Hippocampal formation (tissue), 2 donors: ENCODE data around the gene HOXB4.

Experiments
- DNase-seq, 2 donors: peaks; one replicate each; lab custom pipeline; 2025; lab: John Stamatoyannopoulos, UW

HOXB4 gene

GRCh38 chr17:48559122-48559839 lies 18.9 kb downstream of the HOXB4 start:
- no peak for DNase-seq

DNA sequence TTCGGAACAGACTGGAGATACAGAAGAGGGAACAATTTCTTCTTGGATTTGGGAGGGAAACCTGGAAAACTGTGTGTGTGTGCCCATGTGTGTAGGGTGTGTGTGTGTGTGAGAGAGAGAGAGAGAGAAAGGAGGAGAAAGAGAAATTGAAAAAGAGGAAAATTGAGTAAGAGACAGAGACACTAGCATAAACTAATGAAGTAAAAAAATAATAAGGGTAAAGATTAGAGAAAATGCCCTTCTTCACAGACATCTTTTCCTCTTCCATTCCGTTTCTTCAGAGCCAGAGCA lies 19.4 kb downstream of the HOXB4 start:
- DNase-seq = no peak

DNA sequence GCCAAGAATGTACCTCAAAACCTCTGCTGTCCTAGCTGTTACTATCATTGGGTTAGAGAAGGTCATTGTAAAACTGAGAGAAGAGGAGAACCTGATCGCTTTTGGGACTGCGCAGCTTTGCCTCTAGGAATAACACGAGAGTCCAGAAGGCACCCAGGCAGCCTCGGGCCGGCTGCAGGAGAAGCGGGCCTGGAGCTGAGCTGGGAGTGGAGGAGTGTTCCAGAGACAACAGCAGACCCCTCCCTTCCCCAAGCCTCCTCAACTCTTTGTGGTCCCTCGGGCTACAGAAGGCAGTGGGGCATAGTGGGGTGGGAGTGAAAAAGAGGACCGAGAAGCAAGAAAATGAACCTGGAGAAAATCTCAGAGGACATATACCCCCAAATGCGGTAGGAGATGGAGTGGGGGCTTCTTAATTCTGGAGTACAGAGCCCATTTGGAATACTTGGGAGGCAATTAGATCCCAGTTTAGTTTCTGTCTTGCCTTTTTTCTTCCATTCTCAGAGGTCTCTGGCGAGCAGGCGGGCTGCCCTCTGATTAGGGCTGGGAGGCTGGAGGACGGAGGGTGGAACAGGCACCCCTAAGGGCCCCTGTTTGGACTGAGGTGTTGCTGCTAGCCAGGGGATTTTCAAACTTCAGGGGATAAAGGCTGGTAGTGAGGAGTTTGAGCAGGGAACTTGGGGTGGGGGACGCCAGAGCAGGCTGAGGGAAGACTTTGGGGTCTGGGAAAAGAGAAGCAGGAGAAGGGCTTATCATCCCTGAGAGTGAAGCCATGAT lies 19.9 kb downstream of the HOXB4 start:
- no peak for DNase-seq

DNA sequence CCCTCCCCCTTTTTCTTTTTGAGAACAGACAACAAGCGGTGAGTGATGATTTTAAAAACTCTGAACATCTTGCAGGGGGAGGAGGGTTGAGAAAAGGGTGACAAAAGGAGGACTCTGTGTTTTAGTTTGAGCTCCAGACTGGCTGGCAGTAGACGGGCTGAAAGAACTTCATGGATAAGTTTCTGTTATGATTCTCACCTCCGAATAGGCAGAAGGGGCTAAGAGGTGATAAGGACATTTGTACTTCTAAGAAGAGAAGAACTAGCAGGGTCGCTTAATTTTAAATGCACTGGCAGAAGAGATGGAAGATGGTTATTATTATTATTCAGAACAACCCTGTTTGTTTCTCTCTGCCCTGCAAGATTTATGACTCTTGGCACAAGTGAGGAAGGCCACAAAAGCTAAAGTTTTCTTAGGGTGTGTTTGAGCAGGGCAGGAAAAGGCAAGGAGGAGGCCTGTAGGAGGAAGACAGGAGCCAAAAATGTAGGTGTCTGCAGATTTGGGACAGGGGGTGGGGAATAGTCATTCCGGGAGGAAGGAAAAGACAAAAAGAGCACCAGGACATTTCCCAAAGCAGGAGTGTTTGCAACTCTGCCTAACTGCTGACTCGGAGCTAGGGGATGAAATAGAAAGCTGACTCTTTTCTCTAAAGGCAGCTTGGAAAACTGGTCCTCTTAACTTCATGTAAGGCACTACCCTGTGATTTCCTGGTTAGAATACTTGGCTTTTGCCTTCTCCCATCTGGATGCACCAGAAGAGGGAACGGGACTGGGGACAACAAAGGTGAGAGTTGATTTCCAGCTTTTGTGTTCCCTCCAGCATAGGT lies 21.4 kb downstream of the HOXB4 start:
- no peak for DNase-seq

GRCh38 chr17:48556229-48556575 lies 21.9 kb downstream of the HOXB4 start:
- DNase-seq = no peak

DNA sequence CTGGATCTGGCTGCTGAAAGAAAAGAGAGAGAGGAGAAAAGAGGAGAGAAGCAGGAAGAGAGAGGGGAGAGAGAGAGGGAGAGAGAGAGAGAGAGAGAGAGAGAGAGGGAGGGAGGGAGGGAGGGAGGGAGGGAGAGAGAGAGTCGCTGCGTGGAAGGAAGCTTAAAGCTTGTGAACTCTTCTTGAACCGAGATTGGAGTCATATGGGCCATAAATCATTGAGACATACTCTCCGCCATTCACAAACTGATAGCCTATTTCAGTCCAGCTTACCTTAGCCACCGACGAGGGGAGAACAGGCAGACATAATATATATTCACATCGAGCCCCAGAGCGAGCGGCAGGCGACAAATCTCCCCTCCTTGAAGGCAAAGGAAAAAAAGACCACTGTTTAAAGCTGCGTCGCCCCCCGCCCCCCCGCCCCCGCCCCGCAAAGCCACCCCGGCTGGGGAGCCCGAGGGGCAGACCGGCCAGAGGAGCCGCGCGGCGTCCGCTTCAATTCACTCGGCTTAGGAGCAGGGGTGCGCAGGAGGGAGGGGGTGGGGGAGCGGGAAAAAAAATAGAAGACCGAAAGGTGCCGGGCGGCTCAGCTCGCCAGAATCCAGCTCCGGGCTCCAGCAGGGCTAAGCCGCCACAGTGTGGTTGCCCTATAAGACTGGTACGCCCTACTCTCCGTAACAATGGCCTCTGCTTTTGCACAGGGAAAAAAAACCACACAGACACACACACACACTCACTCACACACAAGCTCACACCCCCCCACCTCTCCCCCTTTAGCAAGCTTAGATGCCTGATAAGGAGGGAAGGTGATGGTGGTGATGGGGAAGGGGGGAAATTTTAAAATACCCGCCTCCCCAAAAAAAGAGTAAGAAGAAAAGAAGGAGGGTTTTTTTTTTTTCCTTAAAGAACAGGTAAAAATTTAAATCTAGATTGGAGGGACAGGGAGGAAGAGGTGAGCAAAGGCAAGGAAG lies 22.6 kb downstream of the HOXB4 start:
- DNase-seq = no peak

DNA sequence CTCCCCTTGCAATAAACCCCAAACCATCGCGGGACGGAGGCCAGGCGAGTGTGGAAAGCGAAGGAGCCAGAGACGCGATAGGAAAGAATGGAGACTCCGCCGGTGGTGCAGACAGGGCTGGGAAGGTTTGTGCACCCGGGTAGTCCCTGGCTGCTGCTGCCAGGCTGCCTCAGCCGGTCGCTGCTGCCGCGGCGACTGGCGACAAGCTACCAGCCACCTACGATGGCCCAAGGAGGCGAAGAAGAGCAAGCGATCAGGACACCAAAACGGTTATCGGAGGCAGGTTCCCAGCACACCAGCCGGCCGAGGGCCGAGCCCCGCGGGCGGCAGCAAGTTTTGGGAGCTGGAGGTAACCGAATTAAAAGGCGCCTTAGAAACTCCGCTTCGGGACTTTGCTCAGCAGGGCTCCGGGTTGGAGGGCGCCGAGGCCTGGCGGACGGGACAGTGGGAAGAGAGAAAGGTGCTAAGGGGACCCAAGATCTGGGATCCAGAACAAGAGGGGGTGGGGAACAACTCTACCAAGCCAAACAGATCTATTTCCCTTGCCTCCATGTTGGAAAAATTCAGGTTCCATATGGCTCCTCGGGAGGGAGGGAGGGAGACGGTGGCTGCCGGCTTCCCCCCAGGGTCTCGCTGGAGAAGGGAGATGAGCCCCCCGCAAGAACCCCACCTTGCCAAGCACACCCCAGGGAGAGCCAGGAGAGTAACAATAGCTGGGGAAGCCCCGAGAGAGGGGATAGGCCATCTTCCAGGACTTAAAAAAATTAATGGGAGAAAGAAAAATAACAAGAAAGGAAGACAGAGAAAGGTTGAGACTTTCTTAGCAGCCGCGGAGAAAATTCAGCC lies 23.5 kb downstream of the HOXB4 start:
- no peak for DNase-seq

DNA sequence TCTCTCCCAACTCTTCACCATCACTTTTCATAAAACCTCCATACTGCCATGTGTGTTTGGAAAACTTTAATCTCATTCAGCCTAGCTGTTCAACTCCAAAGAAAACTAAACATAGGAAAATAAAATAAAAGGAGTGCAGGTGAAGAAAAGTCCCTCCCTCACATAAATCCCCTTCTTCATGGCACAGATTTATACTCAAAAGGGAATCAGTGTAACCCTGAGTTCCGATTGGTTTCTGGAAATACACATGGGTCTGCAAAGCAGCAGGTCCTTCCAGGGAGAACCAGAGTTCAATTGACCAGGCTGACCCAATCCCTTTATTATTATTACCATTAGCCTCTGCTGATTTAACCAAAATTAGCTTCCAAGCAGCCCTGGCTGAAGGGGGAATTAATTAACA lies 24.3 kb downstream of the HOXB4 start:
- no peak for DNase-seq

GRCh38 chr17:48553190-48553547 lies 25.0 kb downstream of the HOXB4 start:
- no peak for DNase-seq

DNA sequence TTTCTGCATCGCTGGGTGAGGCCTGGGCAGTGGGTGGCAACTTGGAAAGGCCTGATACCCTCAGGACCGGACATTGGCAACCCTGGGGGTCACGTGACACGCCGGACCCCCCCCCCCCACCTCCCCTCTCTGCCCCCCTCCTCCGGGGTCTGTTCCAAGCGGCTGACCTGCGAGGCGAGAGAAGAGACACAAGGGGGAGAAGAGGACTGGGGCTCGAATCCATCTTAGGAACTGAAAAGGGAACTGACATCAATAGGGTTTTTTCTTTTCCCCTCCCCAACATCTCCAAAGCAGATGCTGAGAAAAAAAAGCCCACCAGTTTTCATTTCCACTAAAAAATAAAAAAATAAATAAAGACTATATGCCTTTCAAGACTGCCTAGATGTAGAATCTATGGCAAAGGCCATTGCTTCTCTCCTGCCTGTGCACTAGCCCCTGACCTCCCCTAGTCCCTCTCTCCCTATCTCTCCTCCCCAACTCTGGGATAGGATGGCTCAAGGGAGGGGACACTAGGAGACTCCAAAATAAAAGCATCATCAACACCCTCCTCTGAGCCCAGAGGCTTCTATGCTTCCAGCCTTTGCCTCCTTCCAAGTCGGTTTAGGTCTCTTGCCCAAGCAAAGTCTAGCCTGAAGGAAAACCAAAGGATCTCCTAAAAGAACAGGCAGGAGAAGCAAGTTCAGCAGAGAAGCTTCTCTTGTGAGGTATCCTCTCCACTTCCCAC lies 25.5 kb downstream of the HOXB4 start:
- DNase-seq = no peak

- DNase-seq = no peak
These were observed 26.3 kb downstream of the HOXB4 start for GRCh38 chr17:48551596-48552465.

- DNase-seq = no peak
These were observed 27.0 kb downstream of the HOXB4 start for GRCh38 chr17:48551214-48551555.

- no peak for DNase-seq
These were observed 27.5 kb downstream of the HOXB4 start for GRCh38 chr17:48550502-48551213.

DNA sequence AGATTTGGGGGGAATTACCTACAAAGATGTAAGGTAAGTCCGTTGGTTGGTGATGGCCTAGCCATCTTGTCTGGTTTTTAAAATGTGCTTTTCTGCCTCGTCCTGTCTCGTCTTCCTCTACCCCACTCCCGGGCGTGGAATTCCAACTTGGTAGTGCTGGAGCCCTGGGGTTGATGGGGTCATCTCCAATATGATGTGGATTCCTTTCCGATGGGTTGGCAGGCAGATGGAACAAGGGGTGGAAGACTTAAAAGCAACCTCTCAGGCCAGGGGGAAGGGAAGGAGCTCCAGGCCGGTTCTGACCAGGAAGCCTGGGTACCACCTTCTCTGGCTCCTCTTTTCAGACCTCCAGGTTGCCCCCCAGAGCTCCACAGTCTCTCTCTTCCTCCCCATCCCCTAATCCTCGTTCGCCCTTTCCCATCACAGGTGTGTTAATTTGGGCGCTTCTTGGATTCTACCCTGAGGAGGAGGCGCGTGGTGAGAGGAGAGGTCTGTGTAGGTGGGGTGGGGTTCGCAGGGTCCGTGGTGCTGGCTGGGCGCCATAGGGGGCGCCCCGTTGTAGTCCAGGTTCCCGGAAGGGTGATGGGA lies 28.1 kb downstream of the HOXB4 start:
- no peak for DNase-seq

DNA sequence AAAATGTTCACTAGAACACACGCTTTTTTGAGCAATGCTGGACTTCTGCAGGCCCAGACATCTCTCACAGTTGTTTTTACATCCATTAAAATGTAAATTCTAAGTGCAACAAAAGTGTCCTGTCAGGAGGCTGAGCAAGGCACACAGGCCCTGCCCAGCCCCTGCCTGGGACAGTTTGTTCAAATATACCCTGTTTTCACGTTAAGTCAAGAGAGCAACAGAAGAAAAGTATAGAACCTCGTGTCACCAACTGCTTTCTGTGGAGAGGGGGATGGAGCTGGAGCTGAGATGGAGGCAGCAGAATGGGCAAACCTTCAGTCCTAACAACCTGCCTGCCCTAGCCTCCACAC lies 28.9 kb downstream of the HOXB4 start:
- no peak for DNase-seq

- no peak for DNase-seq
These were observed 29.4 kb downstream of the HOXB4 start for GRCh38 chr17:48548523-48549280.

GRCh38 chr17:48547808-48548522 lies 30.2 kb downstream of the HOXB4 start:
- no peak for DNase-seq
